HepG2 (cell line): ENCODE results near the gene KLF7. TPM values are rescaled to one million over a fixed set of nuclear protein-coding genes. Genes with fewer than 3 reads are reported as not detected.

Source experiments
- ATAC-seq: fragments of 200-7000 bp; cut with Tn5 transposase; 3 replicates; pipeline ENCODE4 v1.9.1; 2020; ENCODE audit warnings: mild to moderate bottlenecking, moderate library complexity
- BruUV-seq: library from RNA; stranded (reverse); fragments of 400-500 nt; replicated peaks from 2 replicates; lab custom pipeline; 2021; lab: Mats Ljungman, UMichigan
- CTCF ChIA-PET: fragments of 300-600 bp; formaldehyde crosslinking; extraction: SDS; loops from one replicate; lab custom pipeline; 2021; ENCODE audit warnings: low total read pairs, inconsistent platforms, low intra/inter-chr PET ratio; lab: Yijun Ruan, JAX
- POLR2A ChIA-PET: fragments of 350-600 bp; sonication (Branson Sonifier 250); formaldehyde crosslinking; loops from one replicate; lab custom pipeline; 2020; ENCODE audit warnings: antibody characterized with exemption, inconsistent platforms; lab: Yijun Ruan, JAX
- DNase-seq: peaks from one replicate; pipeline ENCODE4 v3.0.0-alpha.2; 2015; ENCODE audit warnings: low spot score
- FAIRE-seq: peaks from 3 replicates; lab custom pipeline; 2011; peaks lifted over from hg19 to GRCh38; lab: Jason Lieb, UNC
- H2AFZ ChIP-seq: one replicate; pipeline ENCODE4 v1.6.1; 2011; ENCODE audit warnings: low read length, inconsistent platforms
- H3K27ac ChIP-seq: fragments of 300-600 bp; 3 replicates; pipeline ENCODE4 v1.8.0; 2011; ENCODE audit warnings: mixed run types, mild to moderate bottlenecking, mixed read lengths, low read length, inconsistent platforms; ENCODE audit not compliant: insufficient read depth; ENCODE audit errors: extremely low read length
- H3K27me3 ChIP-seq, 2 experiments: fragments of 200-600 bp in 1 of 2; 2 replicates in 1 of 2; 3 replicates in 1 of 2; pipeline versions ENCODE4 v1.6.0 to v1.8.0; 2011; ENCODE audit warnings: low read length in 2 of 2, mild to moderate bottlenecking in 2 of 2, moderate library complexity in 2 of 2, inconsistent platforms in 1 of 2; ENCODE audit not compliant: insufficient read depth in 2 of 2, control insufficient read depth in 1 of 2
- H3K36me3 ChIP-seq, 2 experiments: fragments of 200-600 bp in 1 of 2; replicated peaks in 1 of 2; 2 replicates in 1 of 2; 3 replicates in 1 of 2; pipeline versions ENCODE4 v1.5.1 to v1.8.0; 2011; ENCODE audit warnings: low read length in 2 of 2, inconsistent platforms in 1 of 2; ENCODE audit not compliant: insufficient read depth in 2 of 2, control insufficient read depth in 1 of 2
- H3K4me1 ChIP-seq: 2 replicates; pipeline ENCODE4 v1.5.1; 2012; ENCODE audit warnings: low read length, inconsistent platforms; ENCODE audit not compliant: insufficient read depth
- H3K4me2 ChIP-seq: 2 replicates; pipeline ENCODE4 v1.6.0; 2011; ENCODE audit warnings: low read depth, low read length, inconsistent platforms
- H3K4me3 ChIP-seq, 3 experiments: fragments of 200-600 bp in 1 of 3; sonication (generic), shearing (Covaris generic) in 1 of 3; replicated peaks in 1 of 3; 2 replicates each; pipeline ENCODE4 v1.5.1; 2011 to 2016; ENCODE audit warnings: low read length in 3 of 3, inconsistent platforms in 2 of 3, low read depth in 2 of 3, mild to moderate bottlenecking in 2 of 3, control low read depth in 1 of 3, mixed read lengths in 1 of 3; ENCODE audit not compliant: insufficient read depth in 1 of 3
- H3K79me2 ChIP-seq: one replicate; pipeline ENCODE4 v1.6.1; 2011; ENCODE audit warnings: low read length, inconsistent platforms; ENCODE audit not compliant: insufficient read depth
- H3K9ac ChIP-seq: 2 replicates; pipeline ENCODE4 v1.6.0; 2011; ENCODE audit warnings: mild to moderate bottlenecking, low read depth, low read length, inconsistent platforms; ENCODE audit not compliant: insufficient read depth
- H3K9me3 ChIP-seq: 2 replicates; pipeline ENCODE4 v1.5.1; 2012; ENCODE audit warnings: mild to moderate bottlenecking, low read length
- H4K20me1 ChIP-seq: 2 replicates; pipeline ENCODE4 v1.6.0; 2011; ENCODE audit warnings: inconsistent platforms, mild to moderate bottlenecking, low read length, moderate library complexity; ENCODE audit not compliant: insufficient read depth
- ETV5 ChIP-seq: IDR thresholded peaks from 2 replicates; pipeline ENCODE4 v1.6.1; 2018; ENCODE audit warnings: missing biosample characterization, missing genetic modification reagents, inconsistent platforms, borderline replicate concordance
- FOXC1 ChIP-seq: sonication (generic); formaldehyde crosslinking; IDR thresholded peaks from 2 replicates; pipeline ENCODE4 v1.8.0; 2022; ENCODE audit warnings: mild to moderate bottlenecking, missing genetic modification reagents, borderline replicate concordance
- HOXA3 ChIP-seq: sonication (generic); formaldehyde crosslinking; IDR thresholded peaks from 2 replicates; pipeline ENCODE4 v1.5.0; 2020; ENCODE audit warnings: missing genetic modification reagents
- MTF2 ChIP-seq: sonication (generic); formaldehyde crosslinking; IDR thresholded peaks from 2 replicates; pipeline ENCODE4 v1.5.0; 2020; ENCODE audit warnings: missing genetic modification reagents, borderline replicate concordance
- POLR2A ChIP-seq, 2 experiments: IDR thresholded peaks; 2 replicates each; pipeline ENCODE4 v1.6.1; 2011; ENCODE audit warnings: low read depth in 2 of 2, low read length in 2 of 2, mild to moderate bottlenecking in 1 of 2, moderate library complexity in 1 of 2; ENCODE audit not compliant: insufficient read depth in 1 of 2
- SP140L ChIP-seq: sonication (generic); formaldehyde crosslinking; IDR thresholded peaks from 2 replicates; pipeline ENCODE4 v1.4.0; 2020; ENCODE audit warnings: missing genetic modification reagents, borderline replicate concordance
- TBX3 ChIP-seq: fragments of 450-650 bp; IDR thresholded peaks from 2 replicates; pipeline ENCODE4 v1.6.1; 2017; ENCODE audit warnings: antibody characterized with exemption, mild to moderate bottlenecking, inconsistent platforms, borderline replicate concordance
- TEAD3 ChIP-seq: optimal IDR thresholded peaks from 2 replicates; pipeline ENCODE3; 2016; ENCODE audit warnings: borderline replicate concordance
- ZNF281 ChIP-seq: sonication (generic); formaldehyde crosslinking; IDR thresholded peaks from 2 replicates; pipeline ENCODE4 v1.4.0; 2020; ENCODE audit warnings: missing genetic modification reagents, borderline replicate concordance
- WGBS: methylation state at CpG from one replicate; pipeline ENCODE4 v1.1.6; 2017; ENCODE audit warnings: low lambda C conversion rate; 5-methylcytosine and 5-hydroxymethylcytosine counted together
- in situ Hi-C: cut with HindIII; loops from 2 replicates; pipeline ENCODE4 v1.10.0; 2017; ENCODE audit warnings: low pct_unique_long_range_greater_than_20kb; ENCODE audit not compliant: extremely low pct_ligation_motif_present
- intact Hi-C: fragments of 100-400 bp; cut with micrococcal nuclease; formaldehyde crosslinking; loops from one replicate; pipeline ENCODE4 v1.10.0; 2022; ENCODE audit not compliant: unreplicated experiment
- polyA plus RNA-seq, 8 experiments: library from polyadenylated mRNA; depleted of rRNA in 3 of 8; stranded (reverse) in 7 of 8; unstranded in 1 of 8; fragments of >200 nt; fragmentation: Illumina TruSeq in 4 of 8; extraction: Trizol in 4 of 8; gene quantifications; 2 replicates each; pipeline versions ENCODE4 v1.2.1 to v1.2.3, GENCODE V29; 2011 to 2016; ENCODE audit warnings: low read depth in 4 of 8, missing spikeins in 1 of 8, mixed read lengths in 1 of 8; ENCODE audit not compliant: insufficient read depth in 1 of 8
- total RNA-seq, 5 experiments: library from RNA; depleted of rRNA; stranded (reverse); fragments of >200 nt; fragmentation: Illumina TruSeq; extraction: Trizol; gene quantifications; 2 replicates each; pipeline ENCODE4 v1.2.3, GENCODE V29; 2016; ENCODE audit warnings: low read depth in 1 of 5

KLF7 gene
- total and polyA plus RNA-seq, 2 of the 13 experiments (the other 11 are each of a cell fraction or from before 2014, with no cell fraction given): 2.6 to 5.4 TPM

DNA sequence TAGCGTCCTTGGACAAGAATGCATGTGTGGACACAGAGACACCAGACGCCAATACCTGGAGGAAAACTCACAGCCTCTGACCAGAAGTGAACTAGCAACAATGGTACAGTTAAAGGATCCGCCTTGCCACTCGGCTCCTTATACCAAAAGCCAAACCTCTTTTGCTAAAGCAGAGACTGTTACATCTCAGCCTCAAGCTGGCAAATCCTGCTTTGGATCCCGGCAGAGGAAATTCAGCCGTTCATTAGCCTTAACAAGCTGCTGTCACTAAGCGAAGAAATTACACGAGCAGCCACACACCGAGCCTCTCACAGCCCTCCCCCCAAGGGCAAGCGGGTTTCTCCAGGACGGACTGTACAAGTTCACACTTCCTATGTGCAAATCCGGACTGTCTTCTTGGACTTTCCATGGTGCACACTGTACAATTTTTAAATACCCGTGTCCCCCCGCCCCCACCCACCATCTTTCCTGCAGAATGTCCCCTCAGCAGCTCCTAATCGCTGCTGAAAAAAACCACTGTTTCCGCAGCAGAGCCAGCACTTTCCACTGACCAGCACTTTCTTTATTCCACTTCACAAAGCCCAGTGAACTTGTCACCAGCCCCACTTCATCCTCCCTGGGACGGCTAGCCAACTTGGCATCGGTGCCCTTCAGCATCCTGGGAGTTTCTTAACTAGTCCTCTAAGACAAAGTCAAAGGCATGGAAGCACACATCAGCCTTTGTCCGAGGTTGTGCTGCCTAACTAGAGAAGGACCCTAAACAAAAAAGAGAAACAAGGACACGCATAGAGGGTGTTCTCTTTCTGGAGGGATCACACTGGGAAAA, 1.5 kb downstream of the KLF7 start:
- in situ Hi-C loops: no loop called here
- FAIRE-seq: no peak
- ChIA-PET POLR2A (no interaction called here), CTCF (no interaction called here)
- H3K4me1 ChIP-seq: peaks cover 41% of the 10 kb centered on the region
- intact Hi-C loops: loop anchor here (2.0 to 10.0 kb wide), 4 partner anchors 81 to 311 kb away; no protein-coding TSS in a partner anchor
- peak; percentile 37 for DNase-seq
- no TSS peak for BruUV-seq
- peak overlapping the region; percentile 98 for H3K9ac ChIP-seq
- 0 out of 2 replicates have a peak, but pooled peaks have one; percentile 4 for TF ChIP-seq TBX3
- TF ChIP-seq TEAD3 (CRISPR knock-in tag): peak; percentile 5
- 0 out of 4 replicates have a peak, but pooled peaks of 1 of the 2 experiments have one; percentile 19 for TF ChIP-seq POLR2A (IDR thresholded peaks at IDR 0.05; ENCODE audit: insufficient read depth in 1 of 2, low read depth in 2 of 2, low read length in 2 of 2)
- TF ChIP-seq MTF2: 0 out of 2 replicates have a peak, but pooled peaks have one; percentile 41
- TF ChIP-seq ETV5 (CRISPR knock-in tag): no peak
- no peak for TF ChIP-seq HOXA3 (CRISPR knock-in tag)
- TF ChIP-seq ZNF281 (CRISPR knock-in tag): 0 out of 2 replicates have a peak, but pooled peaks have one; percentile 9
- TF ChIP-seq FOXC1 (CRISPR knock-in tag): 0 out of 2 replicates have a peak, but pooled peaks have one; percentile 37
- TF ChIP-seq SP140L (CRISPR knock-in tag): no peak
- peaks cover 11% of the 10 kb centered on the region for H3K79me2 ChIP-seq
- WGBS: 1% methylated on average over 18 of the region's 20 CpGs
- ATAC-seq: peak; percentile 20; the same call in 2 of the 3 replicates
- H4K20me1 ChIP-seq: peaks cover 5% of the 10 kb centered on the region; the same call in 1 of the 2 replicates
- peaks cover 0 to 4% of the 10 kb centered on the region in 2 experiments; a peak in 2 of 5 replicates for H3K27me3 ChIP-seq
- H3K4me2 ChIP-seq: peak overlapping the region; percentile 95
- peak overlapping the region; percentile 56 to 86 (median 78) for H3K4me3 ChIP-seq
- peak overlapping the region; percentile 23 for H3K27ac ChIP-seq
- no peaks in the 10 kb centered on the region for H3K9me3 ChIP-seq
- no peak overlapping the region for H2AFZ ChIP-seq
- H3K36me3 ChIP-seq: no peaks in the 10 kb centered on the region
